IMR-90 (cell line): Measurements from ENCODE around the gene PMAIP1. TPM values are rescaled to one million over a fixed set of nuclear protein-coding genes. Genes with fewer than 3 reads are reported as not detected.

Source experiments
- ATAC-seq: fragments of 200-7000 bp; cut with Tn5 transposase; 2 replicates; pipeline ENCODE4 v1.9.1; 2020; ENCODE audit warnings: low read depth, mild to moderate bottlenecking, moderate library complexity
- BruUV-seq: library from RNA; stranded (reverse); fragments of 400-500 nt; replicated peaks from 2 replicates; lab custom pipeline; 2021; lab: Mats Ljungman, UMichigan
- CTCF ChIA-PET: fragments of 300-600 bp; formaldehyde crosslinking; extraction: SDS; loops from one replicate; lab custom pipeline; 2021; ENCODE audit warnings: antibody characterized with exemption; lab: Yijun Ruan, JAX
- POLR2A ChIA-PET: fragments of 300-600 bp; sonication (Branson Sonifier 250); formaldehyde crosslinking; loops from one replicate; lab custom pipeline; 2022; ENCODE audit warnings: antibody characterized with exemption; ENCODE audit not compliant: unreplicated experiment; lab: Charles Lee
- DNase-seq: peaks from one replicate; pipeline ENCODE4 v3.0.0; 2013
- H2AFZ ChIP-seq: replicated peaks from 2 replicates; pipeline ENCODE3; 2013; ENCODE audit warnings: low read length, mild to moderate bottlenecking; ENCODE audit not compliant: poor library complexity
- H2AK5ac ChIP-seq: 2 replicates; pipeline ENCODE4 v1.6.1; 2013; ENCODE audit warnings: low read depth, low read length, inconsistent platforms
- H2AK9ac ChIP-seq: replicated peaks from 2 replicates; pipeline ENCODE3; 2013; ENCODE audit warnings: mild to moderate bottlenecking, low read depth, low read length, moderate library complexity; ENCODE audit not compliant: poor library complexity
- H2BK120ac ChIP-seq: 2 replicates; pipeline ENCODE4 v1.6.1; 2013; ENCODE audit warnings: low read depth, low read length, inconsistent platforms
- H2BK15ac ChIP-seq: 3 replicates; pipeline ENCODE4 v1.6.1; 2013; ENCODE audit warnings: low read depth, low read length, inconsistent platforms
- H2BK20ac ChIP-seq: 2 replicates; pipeline ENCODE4 v1.6.1; 2013; ENCODE audit warnings: low read depth, mild to moderate bottlenecking, inconsistent platforms, low read length, moderate library complexity
- H2BK5ac ChIP-seq: 2 replicates; pipeline ENCODE4 v1.6.1; 2013; ENCODE audit warnings: mild to moderate bottlenecking, low read depth, low read length, inconsistent platforms; ENCODE audit not compliant: poor library complexity, severe bottlenecking
- H3K14ac ChIP-seq: replicated peaks from 2 replicates; pipeline ENCODE4 v1.6.1; 2013; ENCODE audit warnings: low read depth, low read length, inconsistent platforms
- H3K18ac ChIP-seq: 2 replicates; pipeline ENCODE4 v1.6.1; 2013; ENCODE audit warnings: low read depth, low read length, control low read depth
- H3K23ac ChIP-seq: 2 replicates; pipeline ENCODE4 v1.6.1; 2013; ENCODE audit warnings: low read depth, low read length, inconsistent platforms
- H3K27ac ChIP-seq: 2 replicates; pipeline ENCODE4 v1.5.1; 2013; ENCODE audit warnings: mild to moderate bottlenecking, control low read depth, low read length; ENCODE audit not compliant: insufficient read depth
- H3K27me3 ChIP-seq: 2 replicates; pipeline ENCODE4 v1.6.1; 2013; ENCODE audit warnings: low read length; ENCODE audit not compliant: control insufficient read depth, insufficient read depth
- H3K36me3 ChIP-seq: 2 replicates; pipeline ENCODE4 v1.6.1; 2013; ENCODE audit warnings: low read length, mixed read lengths; ENCODE audit not compliant: control insufficient read depth, insufficient read depth
- H3K4ac ChIP-seq: 2 replicates; pipeline ENCODE4 v1.6.1; 2013; ENCODE audit warnings: low read depth, low read length, inconsistent platforms
- H3K4me1 ChIP-seq: 2 replicates; pipeline ENCODE4 v1.6.1; 2013; ENCODE audit warnings: low read length, mixed read lengths; ENCODE audit not compliant: control insufficient read depth, insufficient read depth
- H3K4me2 ChIP-seq: 2 replicates; pipeline ENCODE4 v1.6.1; 2013; ENCODE audit warnings: low read depth, mild to moderate bottlenecking, control low read depth, low read length, moderate library complexity
- H3K4me3 ChIP-seq: 2 replicates; pipeline ENCODE4 v1.5.1; 2013; ENCODE audit warnings: low read depth, mild to moderate bottlenecking, control low read depth, low read length, moderate library complexity; ENCODE audit not compliant: insufficient read depth
- H3K56ac ChIP-seq: 2 replicates; pipeline ENCODE4 v1.6.1; 2013; ENCODE audit warnings: low read length, inconsistent platforms; ENCODE audit not compliant: insufficient read depth; ENCODE audit errors: extremely low read depth
- H3K79me1 ChIP-seq, 2 experiments: 2 replicates each; pipeline ENCODE4 v1.6.1; 2013; ENCODE audit warnings: low read length in 2 of 2, inconsistent platforms in 1 of 2, low read depth in 1 of 2
- H3K9ac ChIP-seq: 2 replicates; pipeline ENCODE4 v1.6.1; 2013; ENCODE audit warnings: low read depth, low read length, control low read depth
- H3K9me1 ChIP-seq: 2 replicates; pipeline ENCODE4 v1.6.1; 2013; ENCODE audit warnings: low read length, inconsistent platforms; ENCODE audit not compliant: insufficient read depth
- H3K9me3 ChIP-seq: 2 replicates; pipeline ENCODE4 v1.6.1; 2013; ENCODE audit warnings: low read length; ENCODE audit not compliant: control insufficient read depth, insufficient read depth
- H4K20me1 ChIP-seq: 2 replicates; pipeline ENCODE4 v1.6.1; 2013; ENCODE audit warnings: low read length, inconsistent platforms; ENCODE audit not compliant: insufficient read depth
- H4K5ac ChIP-seq: 2 replicates; pipeline ENCODE4 v1.6.1; 2013; ENCODE audit warnings: mild to moderate bottlenecking, low read depth, low read length, control low read depth
- H4K8ac ChIP-seq, 2 experiments: 2 replicates each; pipeline ENCODE4 v1.6.1; 2013; ENCODE audit warnings: low read depth in 2 of 2, low read length in 2 of 2, control low read depth in 1 of 2, inconsistent platforms in 1 of 2
- H4K91ac ChIP-seq: 2 replicates; pipeline ENCODE4 v1.6.1; 2013; ENCODE audit warnings: low read depth, low read length, inconsistent platforms; ENCODE audit not compliant: insufficient read depth
- FOS ChIP-seq: fragments of 150-350 bp; IDR thresholded peaks from 2 replicates; pipeline ENCODE4 v1.6.1; 2016; ENCODE audit warnings: low read depth, low read length
- MAFK ChIP-seq: IDR thresholded peaks from 2 replicates; pipeline ENCODE4 v1.6.1; 2012; ENCODE audit warnings: low read depth, low read length, improper control_type of control experiment
- POLR2A ChIP-seq: IDR thresholded peaks from 2 replicates; pipeline ENCODE4 v1.6.1; 2012; ENCODE audit warnings: mild to moderate bottlenecking, low read depth, low read length
- RAD21 ChIP-seq: IDR thresholded peaks from 2 replicates; pipeline ENCODE4 v1.6.1; 2012; ENCODE audit warnings: low read length, improper control_type of control experiment
- WGBS, 2 experiments: methylation state at CpG; one replicate each; pipeline versions ENCODE4 v1.1.5 to v1.1.7; 2013; ENCODE audit warnings: missing lambda C conversion rate in 2 of 2; ENCODE audit not compliant: insufficient read length in 1 of 2; ENCODE audit errors: extremely low coverage in 2 of 2; 5-methylcytosine and 5-hydroxymethylcytosine counted together
- dilution Hi-C: fragments of 300-500 bp; cut with HindIII; formaldehyde crosslinking; loops from one replicate; pipeline ENCODE4 v1.14.3; 2018; ENCODE audit warnings: low sequenced_read_pairs; ENCODE audit not compliant: unreplicated experiment
- in situ Hi-C: fragments of 300-500 bp; cut with MboI; formaldehyde crosslinking; loops from 3 replicates; pipeline ENCODE4 v1.14.3; 2019; ENCODE audit warnings: low sequenced_read_pairs, inconsistent platforms, mixed read lengths
- intact Hi-C: fragments of 100-400 bp; cut with micrococcal nuclease; formaldehyde crosslinking; loops from 2 replicates; pipeline ENCODE4 v1.10.0; 2022
- polyA plus RNA-seq, 3 experiments: library from polyadenylated mRNA; depleted of rRNA; stranded (reverse); fragments of >200 nt; gene quantifications; 2 replicates each; pipeline ENCODE4 v1.2.3, GENCODE V29; 2012; ENCODE audit warnings: low replicate concordance in 1 of 3
- total RNA-seq: library from RNA; depleted of rRNA; stranded (reverse); fragments of >200 nt; gene quantifications from 2 replicates; pipeline ENCODE4 v1.2.3, GENCODE V29; 2012
- TF ChIP-seq, protein P1 (sequence below): fragments of 150-350 bp; IDR thresholded peaks from 2 replicates; pipeline ENCODE4 v1.6.1; 2016; ENCODE audit warnings: low read depth, mild to moderate bottlenecking, low read length, moderate library complexity, borderline replicate concordance
- TF ChIP-seq, protein P2 (sequence below): conservative IDR thresholded peaks from 2 replicates; pipeline ENCODE4 v1.5.1; 2012; ENCODE audit warnings: mild to moderate bottlenecking, low read depth, low read length, improper control_type of control experiment

Gene PMAIP1
- total and polyA plus RNA-seq, 2 of the 4 experiments (the other 2 are of a cell fraction) = 14.0 to 30.1 TPM

DNA sequence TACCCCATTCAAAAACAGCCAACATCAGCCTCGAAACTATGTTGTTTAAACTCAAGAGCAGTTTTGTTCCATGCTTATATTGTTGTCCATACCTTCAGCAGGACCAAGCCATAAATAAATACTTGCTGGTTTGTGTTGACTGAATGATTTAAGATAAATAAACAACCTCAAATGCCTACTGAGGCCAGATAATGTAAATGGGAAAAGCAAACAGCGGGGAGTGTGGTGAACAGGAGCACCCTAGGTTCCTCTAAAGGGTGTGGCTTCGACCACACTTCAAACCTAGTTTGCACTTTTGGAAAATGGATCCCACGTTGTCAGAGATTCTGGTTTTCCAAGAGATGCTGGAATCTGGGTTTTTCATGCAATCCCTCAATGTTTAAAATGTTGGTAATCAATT is 1.7 kb upstream of the PMAIP1 start:
- H2BK15ac ChIP-seq = peak overlapping the region; percentile 10; the same call in 1 of the 3 replicates
- H3K79me1 ChIP-seq = peaks cover 19 to 34% of the 10 kb centered on the region in 2 experiments; a peak in 3 of 4 replicates
- H3K9ac ChIP-seq = no peak overlapping the region; the same call in 1 of the 2 replicates
- BruUV-seq = no TSS peak
- H2BK5ac ChIP-seq = peak overlapping the region; percentile 2
- H3K27me3 ChIP-seq = no peaks in the 10 kb centered on the region
- H3K4me1 ChIP-seq = peaks cover 9% of the 10 kb centered on the region
- H4K5ac ChIP-seq = no peak overlapping the region
- dilution Hi-C loops (no loop called here), in situ Hi-C loops (no loop called here), intact Hi-C loops (loop anchor here (2.0 to 5.0 kb wide), 2 partner anchors 13 to 181 kb away; no protein-coding TSS in a partner anchor)
- H2AFZ ChIP-seq = no peak overlapping the region
- peak overlapping the region; percentile 24; the same call in 1 of the 2 replicates for H2BK20ac ChIP-seq
- H2AK5ac ChIP-seq = peak overlapping the region; percentile 72; the same call in 1 of the 2 replicates
- no peak overlapping the region for H2AK9ac ChIP-seq
- H3K56ac ChIP-seq = no peak overlapping the region
- H3K4me2 ChIP-seq = peak overlapping the region; percentile 95; the same call in 1 of the 2 replicates
- H3K23ac ChIP-seq = peak overlapping the region; percentile 72
- no peak overlapping the region for H3K27ac ChIP-seq
- peaks cover 22% of the 10 kb centered on the region for H4K20me1 ChIP-seq
- POLR2A ChIA-PET = interaction anchor here (0.6 kb wide), 1 partner anchor 12 kb away, joined by 3 read pairs; no protein-coding TSS in a partner anchor
- H4K91ac ChIP-seq = peak overlapping the region; percentile 10; the same call in 1 of the 2 replicates
- H3K14ac ChIP-seq = peak overlapping the region; percentile 46
- peak overlapping the region; percentile 12; the same call in 1 of the 2 replicates for H2BK120ac ChIP-seq
- no CpG with 5 or more reads among the region's 4 CpGs for WGBS, 2 experiments
- CTCF ChIA-PET = no interaction called here
- no peak overlapping the region for H3K4me3 ChIP-seq
- H3K9me1 ChIP-seq = peaks cover 11% of the 10 kb centered on the region
- TF ChIP-seq FOS (no peak), RAD21 (no peak), POLR2A (no peak), MAFK (no peak)
- TF ChIP-seq, protein P1, sequence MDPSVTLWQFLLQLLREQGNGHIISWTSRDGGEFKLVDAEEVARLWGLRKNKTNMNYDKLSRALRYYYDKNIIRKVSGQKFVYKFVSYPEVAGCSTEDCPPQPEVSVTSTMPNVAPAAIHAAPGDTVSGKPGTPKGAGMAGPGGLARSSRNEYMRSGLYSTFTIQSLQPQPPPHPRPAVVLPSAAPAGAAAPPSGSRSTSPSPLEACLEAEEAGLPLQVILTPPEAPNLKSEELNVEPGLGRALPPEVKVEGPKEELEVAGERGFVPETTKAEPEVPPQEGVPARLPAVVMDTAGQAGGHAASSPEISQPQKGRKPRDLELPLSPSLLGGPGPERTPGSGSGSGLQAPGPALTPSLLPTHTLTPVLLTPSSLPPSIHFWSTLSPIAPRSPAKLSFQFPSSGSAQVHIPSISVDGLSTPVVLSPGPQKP = no peak
- TF ChIP-seq, protein P2, sequence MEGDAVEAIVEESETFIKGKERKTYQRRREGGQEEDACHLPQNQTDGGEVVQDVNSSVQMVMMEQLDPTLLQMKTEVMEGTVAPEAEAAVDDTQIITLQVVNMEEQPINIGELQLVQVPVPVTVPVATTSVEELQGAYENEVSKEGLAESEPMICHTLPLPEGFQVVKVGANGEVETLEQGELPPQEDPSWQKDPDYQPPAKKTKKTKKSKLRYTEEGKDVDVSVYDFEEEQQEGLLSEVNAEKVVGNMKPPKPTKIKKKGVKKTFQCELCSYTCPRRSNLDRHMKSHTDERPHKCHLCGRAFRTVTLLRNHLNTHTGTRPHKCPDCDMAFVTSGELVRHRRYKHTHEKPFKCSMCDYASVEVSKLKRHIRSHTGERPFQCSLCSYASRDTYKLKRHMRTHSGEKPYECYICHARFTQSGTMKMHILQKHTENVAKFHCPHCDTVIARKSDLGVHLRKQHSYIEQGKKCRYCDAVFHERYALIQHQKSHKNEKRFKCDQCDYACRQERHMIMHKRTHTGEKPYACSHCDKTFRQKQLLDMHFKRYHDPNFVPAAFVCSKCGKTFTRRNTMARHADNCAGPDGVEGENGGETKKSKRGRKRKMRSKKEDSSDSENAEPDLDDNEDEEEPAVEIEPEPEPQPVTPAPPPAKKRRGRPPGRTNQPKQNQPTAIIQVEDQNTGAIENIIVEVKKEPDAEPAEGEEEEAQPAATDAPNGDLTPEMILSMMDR = no peak
- no peaks in the 10 kb centered on the region for H3K9me3 ChIP-seq
- no peak for ATAC-seq
- peak overlapping the region; percentile 40; the same call in 1 of the 2 replicates for H3K4ac ChIP-seq
- H3K18ac ChIP-seq = 0 out of 2 replicates have a peak overlapping the region, but pooled peaks have one; percentile 12
- DNase-seq = no peak
- H4K8ac ChIP-seq = peak overlapping the region in 1 of 2 experiments; percentile 60; a peak in 2 of 4 replicates
- H3K36me3 ChIP-seq = peaks cover 7% of the 10 kb centered on the region
